Astrocyte (in vitro differentiated cells and primary cell): ENCODE measurements around the gene SOX9.

Experiments used
- EZH2 ChIP-seq: IDR thresholded peaks from 2 replicates; pipeline ENCODE4 v1.6.1; 2012; ENCODE audit warnings: mild to moderate bottlenecking, low read length, inconsistent platforms; ENCODE audit not compliant: insufficient read depth
- TF ChIP-seq, protein P1 (sequence below): IDR thresholded peaks from 2 replicates; pipeline ENCODE4 v1.5.1; 2011; ENCODE audit warnings: low read depth, mild to moderate bottlenecking, inconsistent platforms, low read length, moderate library complexity; ENCODE audit not compliant: insufficient read depth

DNA sequence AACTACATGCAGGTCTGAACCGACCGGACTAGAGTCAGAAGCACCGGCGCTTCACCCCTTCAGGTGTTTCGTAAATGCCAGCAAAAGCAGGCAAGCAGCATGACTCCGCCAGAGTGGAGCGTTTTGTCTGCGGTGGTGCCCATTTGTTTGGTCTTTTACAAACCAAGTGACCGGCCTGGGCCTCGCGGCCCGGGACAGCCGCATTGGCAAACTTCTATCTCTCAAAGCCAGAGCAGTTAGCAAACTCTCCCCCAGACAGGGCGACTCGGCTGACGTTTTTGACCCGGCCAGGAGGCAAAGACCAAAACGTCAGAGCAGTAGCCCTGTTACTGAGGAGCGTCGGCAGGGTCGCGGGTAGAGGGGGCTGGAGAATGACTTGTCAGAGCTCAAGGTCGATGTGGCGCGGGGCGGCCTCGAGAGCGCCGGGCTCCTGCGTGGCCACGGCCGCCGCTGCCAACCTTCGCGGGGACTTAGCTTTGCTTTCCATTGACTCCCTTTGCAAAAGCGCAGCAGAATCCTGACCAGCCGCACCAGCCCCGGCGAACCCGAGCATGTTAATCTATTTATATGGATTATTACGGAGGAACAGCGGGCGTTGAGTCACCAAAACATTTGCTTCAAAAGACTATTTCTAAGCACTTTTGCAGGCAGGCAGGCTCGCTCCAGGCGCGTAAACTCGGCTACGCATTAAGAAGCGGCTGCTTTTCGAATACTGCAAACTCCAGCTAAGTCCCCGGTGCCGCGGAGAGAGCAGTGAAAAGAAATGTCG lies 763 bp upstream of the SOX9 start:
- TF ChIP-seq, protein P1, sequence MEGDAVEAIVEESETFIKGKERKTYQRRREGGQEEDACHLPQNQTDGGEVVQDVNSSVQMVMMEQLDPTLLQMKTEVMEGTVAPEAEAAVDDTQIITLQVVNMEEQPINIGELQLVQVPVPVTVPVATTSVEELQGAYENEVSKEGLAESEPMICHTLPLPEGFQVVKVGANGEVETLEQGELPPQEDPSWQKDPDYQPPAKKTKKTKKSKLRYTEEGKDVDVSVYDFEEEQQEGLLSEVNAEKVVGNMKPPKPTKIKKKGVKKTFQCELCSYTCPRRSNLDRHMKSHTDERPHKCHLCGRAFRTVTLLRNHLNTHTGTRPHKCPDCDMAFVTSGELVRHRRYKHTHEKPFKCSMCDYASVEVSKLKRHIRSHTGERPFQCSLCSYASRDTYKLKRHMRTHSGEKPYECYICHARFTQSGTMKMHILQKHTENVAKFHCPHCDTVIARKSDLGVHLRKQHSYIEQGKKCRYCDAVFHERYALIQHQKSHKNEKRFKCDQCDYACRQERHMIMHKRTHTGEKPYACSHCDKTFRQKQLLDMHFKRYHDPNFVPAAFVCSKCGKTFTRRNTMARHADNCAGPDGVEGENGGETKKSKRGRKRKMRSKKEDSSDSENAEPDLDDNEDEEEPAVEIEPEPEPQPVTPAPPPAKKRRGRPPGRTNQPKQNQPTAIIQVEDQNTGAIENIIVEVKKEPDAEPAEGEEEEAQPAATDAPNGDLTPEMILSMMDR, result no peak
- TF ChIP-seq EZH2, result no peak
